Measurements from ENCODE around the gene SLC38A6.

- no peak for TF ChIP-seq TEAD4 (IDR thresholded peaks at IDR 0.05)
- no peak for TF ChIP-seq REST (IDR thresholded peaks at IDR 0.05; ENCODE audit: low read depth)
- no peak for TF ChIP-seq FOXM1 (IDR thresholded peaks at IDR 0.05; ENCODE audit: borderline replicate concordance, low read depth)
- TF ChIP-seq EGR1 (IDR thresholded peaks at IDR 0.05) = no peak
- TF ChIP-seq TAF1 (IDR thresholded peaks at IDR 0.05; ENCODE audit: low read depth) = no peak
- TF ChIP-seq USF1 (IDR thresholded peaks at IDR 0.05) = no peak
- no peak for TF ChIP-seq NFIC (IDR thresholded peaks at IDR 0.05)
- no peak for TF ChIP-seq ZBTB7A (IDR thresholded peaks at IDR 0.05; ENCODE audit: low read depth)
- TF ChIP-seq EP300 (IDR thresholded peaks at IDR 0.05; ENCODE audit: borderline replicate concordance) = no peak
These were observed 84.6 kb downstream of the SLC38A6 start for GRCh38 chr14:61065656-61066055.

Data from Ishikawa (cell line).